ENCODE data around the gene PTRHD1.

DNA sequence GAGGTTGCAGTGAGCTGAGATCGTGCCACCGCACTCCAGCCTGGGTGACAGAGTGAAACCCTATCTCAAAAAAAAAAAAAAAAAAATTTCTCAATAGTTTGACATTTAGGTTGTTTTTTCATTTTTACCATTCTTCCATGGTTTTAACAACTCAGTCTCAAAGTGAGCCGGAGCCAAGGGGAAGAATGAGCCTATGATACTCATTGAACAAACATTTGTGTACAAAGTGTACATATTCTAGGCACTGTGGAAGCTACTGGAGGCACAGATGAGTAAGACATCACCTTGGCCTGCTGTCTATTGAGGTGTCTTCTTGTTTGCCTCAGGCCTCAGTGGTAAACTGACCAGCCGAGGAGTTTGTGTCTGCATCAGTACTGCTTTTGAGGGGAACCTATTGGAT is 22.0 kb upstream of the PTRHD1 start:
- TF ChIP-seq ZNF423 (CRISPR knock-in tag; IDR thresholded peaks at IDR 0.05) (no peak), ZNF317 (CRISPR knock-in tag; IDR thresholded peaks at IDR 0.05; ENCODE audit: borderline replicate concordance, low read depth) (no peak), ZNF121 (CRISPR knock-in tag; IDR thresholded peaks at IDR 0.05) (no peak)
